Measurements from ENCODE around the gene NPFF.

GRCh38 chr12:53474819-53475218, 32.5 kb downstream of the NPFF start:
- TF ChIP-seq CTCF (IDR thresholded peaks at IDR 0.05 in 8 of 11, conservative IDR thresholded peaks at IDR 0.05 in 3 of 11) (no peak), POLR2AphosphoS5 (IDR thresholded peaks at IDR 0.05) (peak; percentile 27 to 63 (median 46))

Data from spleen (tissue), 7 donors.